ENCODE data around the gene PPARD. TPM values are rescaled to one million over a fixed set of nuclear protein-coding genes. Genes with fewer than 3 reads are reported as not detected.

Gene PPARD
- total and polyA plus RNA-seq, 2 donors from 2014 or later: 13.2 to 24.4 TPM

DNA sequence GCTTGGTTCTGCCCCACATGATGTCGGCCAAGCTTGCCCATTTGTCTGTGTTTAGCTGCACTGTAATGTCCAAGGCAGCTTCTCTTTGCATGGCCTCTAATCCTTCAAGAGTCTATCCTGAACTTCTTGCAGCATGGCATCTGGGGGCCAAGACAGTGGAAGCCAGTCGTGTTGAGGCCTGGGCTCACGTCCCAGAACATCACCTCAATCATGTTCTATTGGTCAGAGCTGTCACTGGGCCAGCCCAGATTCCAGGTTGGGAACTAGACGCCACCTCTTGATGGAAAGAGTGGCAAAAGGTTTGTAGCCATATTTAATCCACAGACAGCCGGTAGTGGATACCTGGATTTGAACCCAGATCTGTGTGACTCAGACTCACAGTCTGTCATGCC is 25.3 kb downstream of the PPARD start:
- DNase-seq (no peak), FAIRE-seq (no peak)
- H3K27ac ChIP-seq (ENCODE audit: low read depth in 2 of 2, low read length in 2 of 2): no peak overlapping the region
- H3K36me3 ChIP-seq (ENCODE audit: control insufficient read depth in 2 of 3, insufficient read depth in 3 of 3, low read length in 3 of 3): no peaks in the 10 kb centered on the region
- no peak overlapping the region for H3K9ac ChIP-seq (ENCODE audit: low read length in 3 of 3)
- TF ChIP-seq, protein P1, sequence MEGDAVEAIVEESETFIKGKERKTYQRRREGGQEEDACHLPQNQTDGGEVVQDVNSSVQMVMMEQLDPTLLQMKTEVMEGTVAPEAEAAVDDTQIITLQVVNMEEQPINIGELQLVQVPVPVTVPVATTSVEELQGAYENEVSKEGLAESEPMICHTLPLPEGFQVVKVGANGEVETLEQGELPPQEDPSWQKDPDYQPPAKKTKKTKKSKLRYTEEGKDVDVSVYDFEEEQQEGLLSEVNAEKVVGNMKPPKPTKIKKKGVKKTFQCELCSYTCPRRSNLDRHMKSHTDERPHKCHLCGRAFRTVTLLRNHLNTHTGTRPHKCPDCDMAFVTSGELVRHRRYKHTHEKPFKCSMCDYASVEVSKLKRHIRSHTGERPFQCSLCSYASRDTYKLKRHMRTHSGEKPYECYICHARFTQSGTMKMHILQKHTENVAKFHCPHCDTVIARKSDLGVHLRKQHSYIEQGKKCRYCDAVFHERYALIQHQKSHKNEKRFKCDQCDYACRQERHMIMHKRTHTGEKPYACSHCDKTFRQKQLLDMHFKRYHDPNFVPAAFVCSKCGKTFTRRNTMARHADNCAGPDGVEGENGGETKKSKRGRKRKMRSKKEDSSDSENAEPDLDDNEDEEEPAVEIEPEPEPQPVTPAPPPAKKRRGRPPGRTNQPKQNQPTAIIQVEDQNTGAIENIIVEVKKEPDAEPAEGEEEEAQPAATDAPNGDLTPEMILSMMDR (IDR thresholded peaks at IDR 0.05; ENCODE audit: borderline replicate concordance, extremely low read depth, insufficient read depth): no peak
- peaks cover 0 to 18% (median 8%) of the 10 kb centered on the region in 3 donors for H3K4me1 ChIP-seq (ENCODE audit: control insufficient read depth in 2 of 3, insufficient read depth in 2 of 3, low read depth in 1 of 3, low read length in 3 of 3)
- no peaks in the 10 kb centered on the region for H3K9me3 ChIP-seq (ENCODE audit: control insufficient read depth in 2 of 3, insufficient read depth in 1 of 3, low read length in 3 of 3)
- no peaks in the 10 kb centered on the region for H3K27me3 ChIP-seq (ENCODE audit: control insufficient read depth, insufficient read depth, low read length)
- intact Hi-C loops (cut with DNase I): no loop called here
- no peak overlapping the region for H3K4me3 ChIP-seq (ENCODE audit: low read length in 3 of 3)

DNA sequence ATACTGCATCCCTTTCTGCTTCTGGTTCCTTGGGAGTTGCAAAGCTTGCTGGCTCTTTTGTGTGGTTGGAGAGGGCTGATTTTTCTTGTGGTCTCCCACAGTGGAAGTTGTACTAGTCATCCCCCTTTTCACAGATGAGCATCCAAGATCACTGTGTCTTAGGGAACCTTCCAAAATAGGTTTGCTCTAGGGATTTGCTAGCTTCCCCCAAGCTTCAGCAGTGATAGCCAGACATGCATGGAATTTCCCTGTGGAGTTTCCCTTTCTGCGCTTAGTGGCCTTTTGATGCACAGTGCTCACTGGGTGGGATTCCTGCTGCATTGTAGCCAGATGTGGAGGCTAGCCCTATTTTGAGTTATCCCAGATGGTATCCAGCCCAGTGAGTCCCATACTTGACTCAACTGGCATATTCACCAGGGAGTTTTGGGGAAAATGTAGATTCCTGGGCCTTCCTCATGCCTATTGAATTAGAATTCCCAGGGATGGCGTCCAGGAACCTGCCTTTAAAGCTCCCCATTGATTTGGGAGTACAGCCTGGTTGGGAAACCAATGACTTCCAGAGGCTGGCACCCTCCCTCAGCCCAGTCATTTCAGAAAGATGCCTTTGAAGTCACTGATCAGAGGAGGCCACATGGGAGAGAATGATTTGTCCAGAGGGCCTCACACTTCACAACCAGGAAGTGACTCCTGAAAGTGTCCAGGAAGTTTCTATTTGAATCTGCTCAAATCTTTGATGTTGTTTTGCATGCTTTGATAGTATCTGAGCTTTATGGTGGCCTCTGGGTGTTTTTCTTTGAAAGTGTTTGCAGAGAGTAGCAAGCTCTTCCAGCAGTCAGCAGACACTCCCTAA is 25.9 kb downstream of the PPARD start:
- Histone ChIP-seq H3K4me1 (ENCODE audit: control insufficient read depth in 2 of 3, insufficient read depth in 2 of 3, low read depth in 1 of 3, low read length in 3 of 3) (peaks cover 0 to 18% (median 8%) of the 10 kb centered on the region in 3 donors), H3K27me3 (ENCODE audit: control insufficient read depth, insufficient read depth, low read length) (no peaks in the 10 kb centered on the region), H3K9me3 (ENCODE audit: control insufficient read depth in 2 of 3, insufficient read depth in 1 of 3, low read length in 3 of 3) (no peaks in the 10 kb centered on the region), H3K4me3 (ENCODE audit: low read length in 3 of 3) (no peak overlapping the region), H3K9ac (ENCODE audit: low read length in 3 of 3) (no peak overlapping the region), H3K36me3 (ENCODE audit: control insufficient read depth in 2 of 3, insufficient read depth in 3 of 3, low read length in 3 of 3) (no peaks in the 10 kb centered on the region), H3K27ac (ENCODE audit: low read depth in 2 of 2, low read length in 2 of 2) (no peak overlapping the region)
- DNase-seq (no peak), FAIRE-seq (no peak)
- TF ChIP-seq, protein P1 (IDR thresholded peaks at IDR 0.05; ENCODE audit: borderline replicate concordance, extremely low read depth, insufficient read depth): no peak
- intact Hi-C loops (cut with DNase I): no loop called here

DNA sequence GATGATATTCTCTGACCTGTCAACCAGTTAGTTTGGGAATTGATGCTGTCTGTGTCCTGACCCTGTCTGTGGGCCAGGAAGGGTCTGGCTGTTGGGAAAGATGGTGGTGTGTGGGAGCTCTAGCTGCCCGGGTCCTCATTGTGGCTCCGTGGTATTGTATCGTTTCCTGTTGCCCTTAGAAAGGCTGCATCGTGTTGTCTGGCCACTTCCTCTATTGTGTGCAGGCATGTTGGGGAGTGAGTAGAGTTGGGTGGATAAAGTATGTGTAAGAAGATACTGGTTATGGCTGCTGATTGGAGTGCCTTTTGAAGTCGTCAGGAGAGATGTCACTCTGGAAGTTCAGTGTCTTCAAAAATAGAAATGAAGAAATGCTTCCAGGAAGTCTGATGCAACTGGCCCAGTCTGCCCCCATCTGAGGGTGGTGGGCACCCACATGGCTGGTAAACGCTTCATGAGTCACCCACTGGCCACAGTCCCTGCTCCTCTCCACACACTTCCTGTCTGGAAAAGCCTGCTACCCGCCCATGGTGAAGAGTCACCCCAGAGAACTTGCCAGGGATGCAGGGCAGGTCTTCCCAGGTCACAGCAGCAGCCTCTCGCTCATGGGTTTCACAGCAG is 27.9 kb downstream of the PPARD start:
- no peak overlapping the region for H3K9ac ChIP-seq (ENCODE audit: low read length in 3 of 3)

More for the DNA sequence above, 27.9 kb downstream of the PPARD start:
- Histone ChIP-seq H3K4me1 (ENCODE audit: control insufficient read depth in 2 of 3, insufficient read depth in 2 of 3, low read depth in 1 of 3, low read length in 3 of 3) (peaks cover 0 to 18% (median 8%) of the 10 kb centered on the region in 3 donors), H3K9me3 (ENCODE audit: control insufficient read depth in 2 of 3, insufficient read depth in 1 of 3, low read length in 3 of 3) (no peaks in the 10 kb centered on the region), H3K36me3 (ENCODE audit: control insufficient read depth in 2 of 3, insufficient read depth in 3 of 3, low read length in 3 of 3) (no peaks in the 10 kb centered on the region), H3K27me3 (ENCODE audit: control insufficient read depth, insufficient read depth, low read length) (no peaks in the 10 kb centered on the region), H3K4me3 (ENCODE audit: low read length in 3 of 3) (no peak overlapping the region), H3K27ac (ENCODE audit: low read depth in 2 of 2, low read length in 2 of 2) (peak overlapping the region in 1 of 2 donors; percentile 5)
- intact Hi-C loops (cut with DNase I): no loop called here
- DNase-seq (peak in 2 of 5 donors; percentile 25 to 87), FAIRE-seq (no peak)
- TF ChIP-seq, protein P1 (IDR thresholded peaks at IDR 0.05; ENCODE audit: borderline replicate concordance, extremely low read depth, insufficient read depth): no peak
